ENCODE data around the gene STT3A.

The STT3A gene

DNA sequence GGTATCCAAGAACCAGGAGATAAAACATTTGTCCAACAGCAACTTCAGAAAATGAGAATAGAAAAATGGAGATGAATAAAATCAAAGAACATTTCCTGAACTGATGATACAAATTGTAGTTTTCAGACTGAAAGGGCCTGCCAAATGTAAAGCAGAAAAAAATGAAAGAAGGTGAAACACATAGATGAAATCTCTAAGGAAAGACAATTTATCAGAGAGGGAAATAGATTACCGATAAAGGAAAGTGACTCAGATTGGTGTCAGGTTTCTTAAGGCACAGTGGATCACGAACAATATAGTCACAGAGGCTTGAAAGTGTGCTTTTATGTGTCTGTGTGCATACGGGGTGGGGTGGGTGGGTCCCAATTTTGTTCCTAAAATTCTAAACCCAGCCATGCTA lies 4.1 kb upstream of the STT3A start:
- DNase-seq (ENCODE audit: low read depth): no peak

DNA sequence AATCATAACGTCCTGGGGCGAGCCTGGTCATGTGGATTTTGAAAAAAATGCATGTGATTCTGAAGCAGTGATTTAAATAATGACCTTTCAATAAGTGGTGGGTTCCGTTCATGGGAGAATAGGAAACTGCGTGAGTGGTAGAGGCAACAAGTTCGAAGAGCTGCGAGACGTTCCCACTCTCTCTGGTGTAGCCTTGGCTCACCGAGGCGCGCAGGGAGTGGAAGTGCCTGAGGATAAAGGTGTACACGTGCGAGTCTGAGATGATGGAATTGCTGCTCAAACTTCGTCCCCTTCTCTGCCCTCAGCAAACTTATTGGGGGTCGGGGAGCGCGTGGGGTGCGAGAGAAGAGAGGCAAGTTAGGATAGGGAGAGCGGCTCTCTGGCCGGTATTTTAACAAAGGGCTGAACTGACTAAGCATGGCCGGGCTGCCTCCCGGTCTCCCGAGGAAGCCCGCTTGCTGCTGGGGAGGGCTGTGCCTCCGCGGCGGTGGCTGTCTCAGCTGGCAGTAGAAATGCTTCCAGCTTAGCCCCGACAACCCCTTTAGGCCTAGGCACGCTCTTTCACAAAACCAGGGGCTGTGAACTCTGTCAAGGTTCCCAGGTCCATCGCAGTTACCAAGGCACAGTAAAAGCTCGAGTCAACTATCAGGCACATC lies 875 bp upstream of the STT3A start:
- DNase-seq (ENCODE audit: low read depth): peak; percentile 13

DNA sequence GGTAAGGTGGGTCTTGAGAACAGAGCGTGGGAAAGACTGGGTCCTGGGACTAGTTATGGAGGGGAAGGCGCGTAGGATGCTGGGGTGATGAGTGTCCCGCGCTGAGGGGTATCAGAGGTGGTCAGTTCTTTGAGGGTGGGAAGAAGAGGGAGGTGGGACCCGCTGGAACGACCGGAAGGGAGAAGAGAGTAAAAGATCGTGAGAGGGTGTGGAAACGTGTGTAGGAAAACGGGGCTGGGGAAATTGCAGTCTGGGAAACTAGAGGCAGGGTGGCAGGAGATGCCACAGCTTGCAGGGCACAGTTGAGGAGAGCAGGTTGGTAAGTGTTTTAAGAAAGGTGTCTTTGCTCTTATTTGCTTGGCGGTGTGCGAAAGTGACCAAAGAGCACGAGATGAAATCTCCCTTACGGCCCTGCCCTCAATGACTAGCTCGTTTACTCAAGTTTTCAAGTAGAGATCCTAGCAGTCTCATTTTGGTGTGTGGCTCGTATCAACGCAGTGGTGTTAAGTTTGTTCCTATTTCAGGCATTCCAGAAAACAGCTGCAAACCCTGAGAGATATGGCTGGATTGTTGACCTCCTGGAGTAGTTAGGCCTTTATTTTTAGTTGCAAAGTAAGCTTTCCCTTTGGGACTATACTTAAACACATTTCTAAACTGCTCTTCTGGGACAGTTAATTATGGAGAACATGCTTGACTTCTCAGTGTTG lies 615 bp downstream of the STT3A start:
- peak; percentile 9 for DNase-seq (ENCODE audit: low read depth)

GRCh38 chr11:125594958-125595357 lies 2.3 kb downstream of the STT3A start:
- no peak for DNase-seq (ENCODE audit: low read depth)

DNA sequence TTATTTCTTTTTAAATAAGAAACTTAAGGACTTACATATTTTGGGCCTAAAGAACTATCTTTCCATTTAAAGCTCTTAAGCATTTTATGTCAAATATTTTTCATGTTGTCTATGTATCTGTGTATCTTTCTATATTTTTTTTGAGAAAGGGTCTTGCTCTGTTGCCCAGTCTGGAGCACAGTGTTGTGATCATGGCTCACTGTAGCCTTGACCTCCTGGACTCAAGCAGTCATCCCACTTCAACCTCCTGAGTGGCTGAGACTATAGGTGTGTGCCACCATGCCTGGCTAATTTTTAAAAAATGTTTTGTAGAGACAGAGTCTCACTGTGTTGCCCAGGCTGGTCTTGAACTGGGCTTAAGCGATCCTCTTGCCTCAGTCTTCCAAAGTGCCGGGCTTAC lies 8.0 kb downstream of the STT3A start:
- no peak for DNase-seq (ENCODE audit: low read depth)

DNA sequence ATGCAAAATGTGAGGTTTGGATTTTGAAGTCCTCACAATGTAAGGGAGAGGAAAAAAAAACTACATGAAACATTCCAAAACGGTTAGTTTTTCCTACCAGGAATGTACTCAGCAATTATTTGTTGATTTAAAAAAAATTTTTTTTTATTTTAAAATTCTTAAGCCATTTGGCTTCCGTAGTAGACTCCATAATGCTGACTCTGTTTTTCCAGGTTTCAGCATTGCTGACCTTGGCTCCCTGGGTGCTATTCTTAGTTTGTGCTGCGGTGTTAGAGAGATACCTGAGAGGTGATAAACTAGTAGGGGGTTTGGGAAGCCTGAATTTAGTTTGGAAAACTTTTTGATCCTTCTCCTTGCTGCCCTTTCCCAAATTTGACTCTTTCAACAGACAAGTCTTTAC lies 10.6 kb downstream of the STT3A start:
- no peak for DNase-seq (ENCODE audit: low read depth)

DNA sequence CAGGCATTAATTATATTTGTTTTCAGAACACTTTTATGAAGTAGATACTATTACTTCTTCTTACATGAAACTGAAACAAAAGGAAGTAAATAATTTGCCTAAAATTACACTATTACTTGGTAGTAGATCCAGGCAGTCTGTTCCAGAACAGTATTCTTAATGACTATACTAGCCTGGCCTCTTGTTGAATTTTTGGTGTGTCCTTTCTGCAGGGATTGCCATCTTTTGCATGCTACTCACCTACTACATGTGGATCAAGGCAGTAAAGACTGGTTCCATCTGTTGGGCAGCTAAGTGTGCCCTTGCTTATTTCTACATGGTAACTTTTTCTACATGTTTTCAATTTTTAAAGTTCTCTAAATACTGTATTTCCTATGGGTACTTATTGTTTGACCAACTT lies 12.8 kb downstream of the STT3A start:
- no peak for DNase-seq (ENCODE audit: low read depth)

GRCh38 chr11:125609545-125609944 lies 16.9 kb downstream of the STT3A start:
- no peak for DNase-seq (ENCODE audit: low read depth)

DNA sequence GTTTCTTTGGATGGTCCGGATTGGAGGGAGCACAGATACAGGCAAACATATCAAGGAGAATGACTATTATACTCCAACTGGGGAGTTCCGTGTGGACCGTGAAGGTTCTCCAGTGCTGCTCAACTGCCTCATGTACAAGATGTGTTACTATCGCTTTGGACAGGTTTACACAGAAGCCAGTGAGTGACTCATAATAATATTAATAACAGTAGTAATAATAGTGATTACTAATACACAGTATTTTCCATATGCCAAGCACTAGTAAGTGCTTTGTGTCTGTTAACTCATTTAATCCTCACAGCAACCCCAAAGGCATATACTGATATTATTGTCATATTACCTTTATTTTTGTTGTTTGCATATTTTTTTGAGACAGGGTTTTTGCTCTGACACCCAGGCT lies 25.7 kb downstream of the STT3A start:
- no peak for DNase-seq (ENCODE audit: low read depth)

DNA sequence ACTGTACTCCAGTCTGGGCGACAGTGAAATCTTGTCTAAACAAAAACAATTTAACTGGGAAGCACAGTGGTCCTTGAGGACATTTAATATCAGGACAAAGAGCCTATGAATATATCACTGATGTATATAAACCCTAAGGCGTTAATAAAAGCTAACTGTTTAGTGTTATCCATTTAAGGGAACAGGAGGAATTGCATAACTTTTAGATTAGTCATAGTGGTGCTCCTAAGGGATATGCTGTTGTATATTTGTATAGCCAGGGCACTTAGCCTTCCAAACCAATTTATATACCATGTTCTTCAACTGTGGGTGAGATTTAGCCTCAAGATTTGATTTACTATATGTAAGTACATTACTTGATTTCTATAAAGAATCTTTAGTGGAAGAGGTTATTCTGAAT lies 29.3 kb downstream of the STT3A start:
- no peak for DNase-seq (ENCODE audit: low read depth)

DNA sequence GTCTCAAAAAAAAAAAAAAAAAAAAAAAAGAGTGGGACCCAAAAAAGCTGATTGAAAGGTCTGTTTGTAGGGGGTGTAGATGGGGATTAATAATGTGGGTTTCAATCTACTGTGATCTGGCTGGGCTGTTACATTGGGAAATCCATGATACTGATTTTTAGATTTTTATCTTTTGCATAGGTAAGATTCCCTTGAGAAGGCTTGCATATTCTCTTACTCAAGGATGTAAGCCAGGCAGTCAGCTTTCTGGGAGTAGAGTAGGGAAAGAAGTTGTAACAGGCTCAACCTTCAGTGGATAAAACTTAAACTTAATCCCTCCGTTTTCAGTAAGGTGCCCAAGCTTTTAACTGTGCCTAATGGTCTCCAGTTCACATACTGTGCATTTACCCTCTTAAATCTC lies 30.4 kb downstream of the STT3A start:
- DNase-seq (ENCODE audit: low read depth): no peak

- no peak for DNase-seq (ENCODE audit: low read depth)
These were observed 32.1 kb downstream of the STT3A start, which contains the start of gene CHEK1 for GRCh38 chr11:125624756-125625213. TSS of gene CHEK1 (plus strand) at chr11:125625163. CDS start at chr11:125626769, 1,606 bp downstream.

GRCh38 chr11:125625225-125625629 lies 32.6 kb downstream of the STT3A start:
- no peak for DNase-seq (ENCODE audit: low read depth)

GRCh38 chr11:125625630-125626287 lies 33.1 kb downstream of the STT3A start:
- DNase-seq (ENCODE audit: low read depth): peak; percentile 74

GRCh38 chr11:125626288-125626950 lies 33.8 kb downstream of the STT3A start:
- peak; percentile 64 for DNase-seq (ENCODE audit: low read depth)

DNA sequence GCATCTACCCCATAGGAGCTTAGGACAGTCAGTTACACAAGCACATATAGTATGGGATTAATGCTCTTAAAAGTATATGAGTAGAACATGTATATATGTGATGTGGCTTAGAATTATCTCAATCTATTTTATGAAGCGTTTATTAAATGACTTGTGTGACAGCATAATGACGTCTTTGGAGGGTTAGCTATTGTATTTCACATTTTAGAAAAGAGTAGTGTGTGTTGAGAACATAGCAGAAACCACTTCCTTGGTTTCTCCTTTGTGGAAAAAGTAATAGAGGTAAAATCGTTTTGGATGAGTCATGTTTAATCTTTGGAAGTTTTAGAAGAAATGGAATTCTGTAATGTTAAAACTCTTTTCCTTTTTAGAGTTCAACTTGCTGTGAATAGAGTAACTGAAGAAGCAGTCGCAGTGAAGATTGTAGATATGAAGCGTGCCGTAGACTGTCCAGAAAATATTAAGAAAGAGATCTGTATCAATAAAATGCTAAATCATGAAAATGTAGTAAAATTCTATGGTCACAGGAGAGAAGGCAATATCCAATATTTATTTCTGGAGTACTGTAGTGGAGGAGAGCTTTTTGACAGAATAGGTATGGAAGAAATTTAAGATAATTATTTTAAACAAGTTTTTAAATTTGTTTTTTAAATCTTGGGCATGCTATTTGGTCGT lies 34.7 kb downstream of the STT3A start:
- DNase-seq (ENCODE audit: low read depth): no peak

DNA sequence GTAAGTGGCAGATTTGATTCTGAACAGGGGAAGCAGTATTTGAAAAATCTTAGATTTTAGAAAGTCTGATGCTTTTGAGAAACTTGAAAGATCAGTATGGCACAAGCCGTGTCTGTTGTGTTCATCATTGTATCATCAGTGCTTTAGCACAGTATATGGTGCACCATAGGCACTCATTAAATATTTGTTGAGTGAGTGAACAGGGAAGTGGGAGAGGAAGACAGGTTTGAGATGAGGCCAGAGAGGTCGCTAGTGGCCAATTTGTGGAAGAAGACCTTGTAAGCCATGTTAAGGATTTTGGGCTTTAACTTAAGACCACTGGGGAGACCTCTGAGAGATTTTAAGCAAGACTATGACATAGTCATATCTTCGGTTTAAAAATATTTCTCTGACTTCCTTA lies 45.2 kb downstream of the STT3A start:
- DNase-seq (ENCODE audit: low read depth): no peak

DNA sequence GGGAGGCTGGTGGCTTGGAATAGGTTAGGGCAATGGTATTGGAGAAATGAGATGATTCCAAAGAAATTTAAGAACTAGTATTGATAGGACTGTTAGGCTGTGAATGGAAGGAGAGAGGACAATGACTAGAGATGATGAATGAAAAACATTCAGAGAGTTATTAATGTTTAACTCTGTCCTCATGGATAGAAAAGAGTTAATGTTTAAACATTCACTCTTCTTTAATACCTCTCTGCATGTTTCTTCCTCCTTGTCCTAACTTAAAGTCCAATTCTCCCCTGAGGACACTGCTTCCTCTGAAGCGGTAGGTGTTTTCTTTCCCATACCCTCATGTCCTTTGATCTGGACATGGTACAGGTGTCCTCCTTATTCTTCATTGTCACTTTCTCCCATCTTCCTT lies 45.7 kb downstream of the STT3A start:
- no peak for DNase-seq (ENCODE audit: low read depth)

- DNase-seq (ENCODE audit: low read depth): no peak
These were observed 53.2 kb downstream of the STT3A start for GRCh38 chr11:125645871-125646270.

- DNase-seq (ENCODE audit: low read depth): no peak
These were observed 57.0 kb downstream of the STT3A start for GRCh38 chr11:125649465-125650166.

GRCh38 chr11:125662689-125663088 lies 70.0 kb downstream of the STT3A start:
- DNase-seq (ENCODE audit: low read depth): no peak

All from GM04504 (cell line).